Measurements from ENCODE around the gene NELFE.

DNA sequence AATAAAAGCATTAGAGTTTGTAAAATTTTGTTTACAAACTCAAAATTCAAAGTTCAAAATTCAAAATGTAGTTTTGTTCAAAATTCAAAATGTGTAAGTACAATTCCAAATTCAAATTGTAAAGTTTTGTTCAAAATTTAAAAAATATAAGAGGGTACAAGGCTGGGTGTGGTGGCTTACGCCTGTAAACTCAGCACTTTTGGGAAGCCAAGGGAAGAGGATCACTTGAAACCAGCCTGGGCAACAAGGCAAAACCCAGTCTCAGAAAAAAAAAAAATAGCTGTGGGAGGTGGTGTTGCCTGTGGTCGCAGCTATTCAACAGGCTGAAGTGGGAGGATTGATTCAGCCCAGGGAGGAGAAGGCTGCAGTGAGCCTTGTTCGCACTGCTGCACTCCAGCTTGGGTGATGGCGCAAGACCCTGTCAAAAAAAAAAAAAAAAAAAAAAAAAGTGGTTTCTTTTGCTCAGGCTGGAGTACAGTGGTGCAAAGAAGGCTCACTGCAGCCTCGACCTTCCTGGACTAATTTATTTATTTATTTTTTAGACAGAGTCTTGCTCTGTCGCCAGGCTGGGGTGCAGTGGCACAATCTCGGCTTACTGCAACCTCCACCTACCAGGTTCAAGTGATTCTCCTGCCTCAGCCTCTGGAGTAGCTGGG lies 51.5 kb downstream of the NELFE start:
- TF ChIP-seq, protein P1, sequence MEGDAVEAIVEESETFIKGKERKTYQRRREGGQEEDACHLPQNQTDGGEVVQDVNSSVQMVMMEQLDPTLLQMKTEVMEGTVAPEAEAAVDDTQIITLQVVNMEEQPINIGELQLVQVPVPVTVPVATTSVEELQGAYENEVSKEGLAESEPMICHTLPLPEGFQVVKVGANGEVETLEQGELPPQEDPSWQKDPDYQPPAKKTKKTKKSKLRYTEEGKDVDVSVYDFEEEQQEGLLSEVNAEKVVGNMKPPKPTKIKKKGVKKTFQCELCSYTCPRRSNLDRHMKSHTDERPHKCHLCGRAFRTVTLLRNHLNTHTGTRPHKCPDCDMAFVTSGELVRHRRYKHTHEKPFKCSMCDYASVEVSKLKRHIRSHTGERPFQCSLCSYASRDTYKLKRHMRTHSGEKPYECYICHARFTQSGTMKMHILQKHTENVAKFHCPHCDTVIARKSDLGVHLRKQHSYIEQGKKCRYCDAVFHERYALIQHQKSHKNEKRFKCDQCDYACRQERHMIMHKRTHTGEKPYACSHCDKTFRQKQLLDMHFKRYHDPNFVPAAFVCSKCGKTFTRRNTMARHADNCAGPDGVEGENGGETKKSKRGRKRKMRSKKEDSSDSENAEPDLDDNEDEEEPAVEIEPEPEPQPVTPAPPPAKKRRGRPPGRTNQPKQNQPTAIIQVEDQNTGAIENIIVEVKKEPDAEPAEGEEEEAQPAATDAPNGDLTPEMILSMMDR (IDR thresholded peaks at IDR 0.05) = no peak
- no peak for TF ChIP-seq POLR2A (IDR thresholded peaks at IDR 0.05)
